HL-60 (cell line): ENCODE data around the gene URB1.

ENCODE experiments used
- DNase-seq, 2 experiments: peaks; one replicate each; pipeline ENCODE4 v3.0.0-alpha.2; 2010 to 2020; ENCODE audit warnings: low read depth in 1 of 2, low spot score in 1 of 2
- H3K27ac ChIP-seq: fragments of 250-450 bp; sonication (Bioruptor Pico); replicated peaks from 2 replicates; pipeline ENCODE4 v1.5.1; 2020; ENCODE audit warnings: mild to moderate bottlenecking, moderate library complexity
- H3K27me3 ChIP-seq: fragments of 250-450 bp; sonication (Bioruptor Pico); 2 replicates; pipeline ENCODE4 v1.5.1; 2021; ENCODE audit warnings: mild to moderate bottlenecking, moderate library complexity; ENCODE audit not compliant: insufficient read depth, poor library complexity, severe bottlenecking
- H3K4me3 ChIP-seq: replicated peaks from 2 replicates; pipeline ENCODE4 v1.5.1; 2011; ENCODE audit warnings: mild to moderate bottlenecking, control low read depth, low read length; ENCODE audit not compliant: insufficient read depth
- CTCF ChIP-seq: IDR thresholded peaks from one replicate; pipeline ENCODE4 v1.5.1; 2011; ENCODE audit warnings: low read length, control low read depth, inconsistent platforms; ENCODE audit not compliant: insufficient read depth
- GABPA ChIP-seq: IDR thresholded peaks from 2 replicates; pipeline ENCODE4 v1.6.1; 2012; ENCODE audit warnings: low read depth
- POLR2AphosphoS5 ChIP-seq: IDR thresholded peaks from 2 replicates; pipeline ENCODE4 v1.6.1; 2012; ENCODE audit warnings: low read depth
- SPI1 ChIP-seq: IDR thresholded peaks from 2 replicates; pipeline ENCODE4 v1.6.1; 2012; ENCODE audit warnings: low read depth, mild to moderate bottlenecking, borderline replicate concordance
- TF ChIP-seq, protein P1 (sequence below): IDR thresholded peaks from 2 replicates; pipeline ENCODE4 v1.6.1; 2012; ENCODE audit warnings: low read depth; ENCODE audit not compliant: insufficient replicate concordance

The URB1 gene

GRCh38 chr21:32315511-32316281 lies 77.1 kb downstream of the URB1 start:
- H3K27ac ChIP-seq = no peak overlapping the region
- TF ChIP-seq CTCF (no peak), SPI1 (no peak), GABPA (no peak), POLR2AphosphoS5 (no peak)
- no peaks in the 10 kb centered on the region for H3K27me3 ChIP-seq
- no peak for DNase-seq
- H3K4me3 ChIP-seq = no peak overlapping the region

GRCh38 chr21:32314806-32315205 lies 78.0 kb downstream of the URB1 start:
- H3K27me3 ChIP-seq = no peaks in the 10 kb centered on the region
- DNase-seq = no peak
- H3K27ac ChIP-seq = no peak overlapping the region
- no peak for TF ChIP-seq CTCF
- TF ChIP-seq GABPA = no peak
- no peak for TF ChIP-seq POLR2AphosphoS5
- no peak for TF ChIP-seq SPI1
- TF ChIP-seq, protein P1, sequence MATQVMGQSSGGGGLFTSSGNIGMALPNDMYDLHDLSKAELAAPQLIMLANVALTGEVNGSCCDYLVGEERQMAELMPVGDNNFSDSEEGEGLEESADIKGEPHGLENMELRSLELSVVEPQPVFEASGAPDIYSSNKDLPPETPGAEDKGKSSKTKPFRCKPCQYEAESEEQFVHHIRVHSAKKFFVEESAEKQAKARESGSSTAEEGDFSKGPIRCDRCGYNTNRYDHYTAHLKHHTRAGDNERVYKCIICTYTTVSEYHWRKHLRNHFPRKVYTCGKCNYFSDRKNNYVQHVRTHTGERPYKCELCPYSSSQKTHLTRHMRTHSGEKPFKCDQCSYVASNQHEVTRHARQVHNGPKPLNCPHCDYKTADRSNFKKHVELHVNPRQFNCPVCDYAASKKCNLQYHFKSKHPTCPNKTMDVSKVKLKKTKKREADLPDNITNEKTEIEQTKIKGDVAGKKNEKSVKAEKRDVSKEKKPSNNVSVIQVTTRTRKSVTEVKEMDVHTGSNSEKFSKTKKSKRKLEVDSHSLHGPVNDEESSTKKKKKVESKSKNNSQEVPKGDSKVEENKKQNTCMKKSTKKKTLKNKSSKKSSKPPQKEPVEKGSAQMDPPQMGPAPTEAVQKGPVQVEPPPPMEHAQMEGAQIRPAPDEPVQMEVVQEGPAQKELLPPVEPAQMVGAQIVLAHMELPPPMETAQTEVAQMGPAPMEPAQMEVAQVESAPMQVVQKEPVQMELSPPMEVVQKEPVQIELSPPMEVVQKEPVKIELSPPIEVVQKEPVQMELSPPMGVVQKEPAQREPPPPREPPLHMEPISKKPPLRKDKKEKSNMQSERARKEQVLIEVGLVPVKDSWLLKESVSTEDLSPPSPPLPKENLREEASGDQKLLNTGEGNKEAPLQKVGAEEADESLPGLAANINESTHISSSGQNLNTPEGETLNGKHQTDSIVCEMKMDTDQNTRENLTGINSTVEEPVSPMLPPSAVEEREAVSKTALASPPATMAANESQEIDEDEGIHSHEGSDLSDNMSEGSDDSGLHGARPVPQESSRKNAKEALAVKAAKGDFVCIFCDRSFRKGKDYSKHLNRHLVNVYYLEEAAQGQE = no peak
- H3K4me3 ChIP-seq = no peak overlapping the region

GRCh38 chr21:32312976-32313375 lies 79.8 kb downstream of the URB1 start:
- TF ChIP-seq SPI1 = no peak
- TF ChIP-seq GABPA = no peak
- no peak overlapping the region for H3K27ac ChIP-seq
- no peaks in the 10 kb centered on the region for H3K27me3 ChIP-seq
- no peak overlapping the region for H3K4me3 ChIP-seq
- DNase-seq = no peak

GRCh38 chr21:32312326-32312725 lies 80.5 kb downstream of the URB1 start:
- Histone ChIP-seq H3K4me3 (no peak overlapping the region), H3K27me3 (no peaks in the 10 kb centered on the region), H3K27ac (no peak overlapping the region)
- no peak for DNase-seq
- TF ChIP-seq, protein P1 = no peak
- no peak for TF ChIP-seq CTCF
- no peak for TF ChIP-seq GABPA
- no peak for TF ChIP-seq POLR2AphosphoS5
- TF ChIP-seq SPI1 = no peak
